ENCODE measurements around the gene SHLD1. TPM values are rescaled to one million over a fixed set of nuclear protein-coding genes. Genes with fewer than 3 reads are reported as not detected.

The SHLD1 gene
- total RNA-seq, 3 donors from 2014 or later (not counting 1 experiment from before 2014, with no cell fraction given) = 6.6 to 12.2 (median 8.3) TPM

DNA sequence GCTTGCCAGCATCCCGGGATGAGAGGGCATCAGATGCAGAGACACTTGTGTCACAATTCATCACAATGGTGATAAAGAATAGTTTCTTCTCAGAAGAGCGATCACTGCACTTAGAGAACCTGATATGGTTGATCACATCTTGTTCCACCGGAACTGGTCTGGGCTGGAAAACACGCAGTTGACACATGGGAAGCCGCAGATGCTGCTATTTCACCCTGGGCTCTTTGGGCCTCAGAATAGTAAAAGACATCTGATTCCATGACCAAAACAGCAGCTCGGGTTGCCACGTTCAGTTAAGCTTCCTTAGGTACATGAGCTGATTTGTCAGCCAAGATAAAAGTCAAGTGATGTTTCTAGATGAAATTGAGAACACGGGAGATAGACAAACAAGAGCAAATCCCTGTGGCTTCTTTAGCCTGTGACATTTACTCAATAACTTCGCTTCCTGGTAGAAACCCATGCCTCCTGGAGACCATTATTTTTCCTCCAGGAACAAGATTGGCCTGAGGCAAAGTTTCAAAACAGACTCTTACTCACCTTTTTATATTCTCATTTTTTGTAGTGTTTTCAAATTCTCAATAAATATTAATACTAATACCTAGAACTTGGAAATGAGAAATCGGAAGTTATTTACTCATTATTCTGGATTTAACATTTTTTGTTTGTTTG is 140.7 kb downstream of the SHLD1 start:
- WGBS (ENCODE audit: insufficient coverage) = 86% methylated on average over 9 of the region's 10 CpGs
- TF ChIP-seq, protein P1, sequence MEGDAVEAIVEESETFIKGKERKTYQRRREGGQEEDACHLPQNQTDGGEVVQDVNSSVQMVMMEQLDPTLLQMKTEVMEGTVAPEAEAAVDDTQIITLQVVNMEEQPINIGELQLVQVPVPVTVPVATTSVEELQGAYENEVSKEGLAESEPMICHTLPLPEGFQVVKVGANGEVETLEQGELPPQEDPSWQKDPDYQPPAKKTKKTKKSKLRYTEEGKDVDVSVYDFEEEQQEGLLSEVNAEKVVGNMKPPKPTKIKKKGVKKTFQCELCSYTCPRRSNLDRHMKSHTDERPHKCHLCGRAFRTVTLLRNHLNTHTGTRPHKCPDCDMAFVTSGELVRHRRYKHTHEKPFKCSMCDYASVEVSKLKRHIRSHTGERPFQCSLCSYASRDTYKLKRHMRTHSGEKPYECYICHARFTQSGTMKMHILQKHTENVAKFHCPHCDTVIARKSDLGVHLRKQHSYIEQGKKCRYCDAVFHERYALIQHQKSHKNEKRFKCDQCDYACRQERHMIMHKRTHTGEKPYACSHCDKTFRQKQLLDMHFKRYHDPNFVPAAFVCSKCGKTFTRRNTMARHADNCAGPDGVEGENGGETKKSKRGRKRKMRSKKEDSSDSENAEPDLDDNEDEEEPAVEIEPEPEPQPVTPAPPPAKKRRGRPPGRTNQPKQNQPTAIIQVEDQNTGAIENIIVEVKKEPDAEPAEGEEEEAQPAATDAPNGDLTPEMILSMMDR (IDR thresholded peaks at IDR 0.05) = no peak
- H3K27ac Mint-ChIP-seq = no peak overlapping the region
- H3K4me1 Mint-ChIP-seq = no peaks in the 10 kb centered on the region
- H3K9me3 ChIP-seq (ENCODE audit: control insufficient read depth, insufficient read depth, low read length) = no peaks in the 10 kb centered on the region
- H3K4me3 ChIP-seq (ENCODE audit: low read length) = no peak overlapping the region
- H3K36me3 ChIP-seq (ENCODE audit: control insufficient read depth, insufficient read depth, low read length) = no peaks in the 10 kb centered on the region
- no peaks in the 10 kb centered on the region for H3K36me3 Mint-ChIP-seq
- H3K4me1 ChIP-seq (ENCODE audit: control insufficient read depth, insufficient read depth, low read length) = no peaks in the 10 kb centered on the region
- H3K27me3 ChIP-seq (ENCODE audit: control insufficient read depth, insufficient read depth, low read length) = no peaks in the 10 kb centered on the region
- ATAC-seq = no peak
- no peak overlapping the region for H3K4me3 Mint-ChIP-seq
- intact Hi-C loops (cut with micrococcal nuclease) = no loop called here
- H3K27ac ChIP-seq (ENCODE audit: low read length) = no peak overlapping the region
- H3K9me3 Mint-ChIP-seq = no peaks in the 10 kb centered on the region
- peaks cover 8 to 10% of the 10 kb centered on the region in 2 donors for H3K27me3 Mint-ChIP-seq (ENCODE audit: low read depth in 2 of 2)
- DNase-seq = no peak

DNA sequence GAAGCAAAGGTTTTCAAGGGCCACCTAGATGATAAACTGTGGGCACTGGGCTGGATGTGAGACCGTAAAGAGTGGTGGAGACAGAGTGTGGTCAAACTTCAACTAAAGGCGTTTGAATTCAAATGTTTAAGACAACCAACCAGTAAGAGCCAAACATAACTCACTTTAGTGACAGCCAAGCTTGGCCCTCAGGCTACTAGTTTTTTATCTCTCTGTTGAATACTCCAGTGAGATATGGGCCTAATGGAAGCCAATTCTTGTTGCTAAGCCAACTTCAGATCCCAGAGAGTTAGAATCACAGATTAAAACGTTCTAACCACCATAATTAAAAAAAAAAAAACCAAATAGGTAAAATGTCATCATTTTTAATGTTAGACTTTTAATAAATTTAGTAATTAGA is 142.9 kb downstream of the SHLD1 start:
- WGBS (ENCODE audit: insufficient coverage) = 75% methylated on average over 2 of the region's 3 CpGs

GRCh38 chr20:5893621-5894020 is 143.4 kb downstream of the SHLD1 start:
- Histone ChIP-seq H3K4me3 (ENCODE audit: low read length) (no peak overlapping the region), H3K9me3 (ENCODE audit: control insufficient read depth, insufficient read depth, low read length) (no peaks in the 10 kb centered on the region), H3K4me1 (ENCODE audit: control insufficient read depth, insufficient read depth, low read length) (no peaks in the 10 kb centered on the region), H3K27ac (ENCODE audit: low read length) (no peak overlapping the region), H3K36me3 (ENCODE audit: control insufficient read depth, insufficient read depth, low read length) (no peaks in the 10 kb centered on the region), H3K27me3 (ENCODE audit: control insufficient read depth, insufficient read depth, low read length) (peaks cover 3% of the 10 kb centered on the region)
- peaks cover 24 to 30% of the 10 kb centered on the region in 2 donors for H3K27me3 Mint-ChIP-seq (ENCODE audit: low read depth in 2 of 2)
- H3K9me3 Mint-ChIP-seq = no peaks in the 10 kb centered on the region
- H3K4me3 Mint-ChIP-seq = no peak overlapping the region
- DNase-seq (no peak), ATAC-seq (no peak)
- TF ChIP-seq, protein P1 (IDR thresholded peaks at IDR 0.05) = no peak
- no peaks in the 10 kb centered on the region for H3K4me1 Mint-ChIP-seq
- no peaks in the 10 kb centered on the region for H3K36me3 Mint-ChIP-seq
- intact Hi-C loops (cut with micrococcal nuclease) = no loop called here
- 98% methylated on average over 2 of the region's 2 CpGs for WGBS (ENCODE audit: insufficient coverage)
- H3K27ac Mint-ChIP-seq = no peak overlapping the region

More for the DNA sequence above, 142.9 kb downstream of the SHLD1 start:
- intact Hi-C loops (cut with micrococcal nuclease) = no loop called here
- Histone ChIP-seq H3K36me3 (ENCODE audit: control insufficient read depth, insufficient read depth, low read length) (no peaks in the 10 kb centered on the region), H3K27me3 (ENCODE audit: control insufficient read depth, insufficient read depth, low read length) (peaks cover 3% of the 10 kb centered on the region), H3K4me3 (ENCODE audit: low read length) (no peak overlapping the region), H3K9me3 (ENCODE audit: control insufficient read depth, insufficient read depth, low read length) (no peaks in the 10 kb centered on the region), H3K27ac (ENCODE audit: low read length) (no peak overlapping the region), H3K4me1 (ENCODE audit: control insufficient read depth, insufficient read depth, low read length) (no peaks in the 10 kb centered on the region)
- H3K4me1 Mint-ChIP-seq = no peaks in the 10 kb centered on the region
- H3K27ac Mint-ChIP-seq = no peak overlapping the region
- no peak for ATAC-seq
- no peak for DNase-seq
- no peaks in the 10 kb centered on the region for H3K36me3 Mint-ChIP-seq
- no peak overlapping the region for H3K4me3 Mint-ChIP-seq
- peaks cover 28% of the 10 kb centered on the region in 2 donors for H3K27me3 Mint-ChIP-seq (ENCODE audit: low read depth in 2 of 2)
- TF ChIP-seq, protein P1 (IDR thresholded peaks at IDR 0.05) = no peak
- no peaks in the 10 kb centered on the region for H3K9me3 Mint-ChIP-seq

DNA sequence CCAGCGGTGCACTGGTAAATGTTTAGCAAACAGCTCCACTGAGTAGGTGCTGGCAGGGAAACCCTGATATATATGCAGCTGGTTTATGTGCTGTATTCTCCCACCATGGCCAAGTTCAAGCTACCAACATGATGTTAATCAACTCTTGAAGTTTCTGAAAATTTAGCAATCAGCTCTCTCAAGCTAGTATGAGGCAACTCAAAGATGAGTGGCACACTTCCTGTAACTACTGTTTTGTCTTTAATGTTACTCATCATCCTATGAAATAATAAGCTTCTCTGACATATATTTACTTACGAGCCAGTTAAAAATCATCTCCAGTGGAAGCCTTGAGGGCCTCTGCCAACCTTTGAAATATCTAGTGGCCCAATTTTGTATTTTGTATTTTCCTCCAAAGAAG is 145.4 kb downstream of the SHLD1 start:
- no peaks in the 10 kb centered on the region for H3K9me3 Mint-ChIP-seq
- no peak overlapping the region for H3K27ac Mint-ChIP-seq
- no peaks in the 10 kb centered on the region for H3K4me1 Mint-ChIP-seq
- Histone ChIP-seq H3K9me3 (ENCODE audit: control insufficient read depth, insufficient read depth, low read length) (no peaks in the 10 kb centered on the region), H3K36me3 (ENCODE audit: control insufficient read depth, insufficient read depth, low read length) (no peaks in the 10 kb centered on the region), H3K4me3 (ENCODE audit: low read length) (no peak overlapping the region), H3K27me3 (ENCODE audit: control insufficient read depth, insufficient read depth, low read length) (peaks cover 3% of the 10 kb centered on the region), H3K27ac (ENCODE audit: low read length) (no peak overlapping the region), H3K4me1 (ENCODE audit: control insufficient read depth, insufficient read depth, low read length) (no peaks in the 10 kb centered on the region)
- ATAC-seq (no peak), DNase-seq (no peak)
- H3K4me3 Mint-ChIP-seq = no peak overlapping the region
- H3K27me3 Mint-ChIP-seq (ENCODE audit: low read depth in 2 of 2) = peaks cover 27 to 38% of the 10 kb centered on the region in 2 donors
- TF ChIP-seq, protein P1 (IDR thresholded peaks at IDR 0.05) = no peak
- whole genome bisulfite sequencing (ENCODE audit: insufficient coverage) = 86% methylated on average over 2 of the region's 2 CpGs
- intact Hi-C loops (cut with micrococcal nuclease) = no loop called here
- no peaks in the 10 kb centered on the region for H3K36me3 Mint-ChIP-seq

Measured in natural killer cell (primary cell).